WTC11 (cell line): Measurements from ENCODE around the gene ALS2CL. TPM values are rescaled to one million over a fixed set of nuclear protein-coding genes. Genes with fewer than 3 reads are reported as not detected.

ENCODE experiments used
- ARID4B ChIP-seq: sonication (generic); formaldehyde crosslinking; IDR thresholded peaks from 2 replicates; pipeline ENCODE4 v1.8.0; 2023; ENCODE audit warnings: missing genetic modification reagents, mild to moderate bottlenecking, borderline replicate concordance
- ATF1 ChIP-seq: sonication (generic); formaldehyde crosslinking; IDR thresholded peaks from 2 replicates; pipeline ENCODE4 v1.8.1; 2023; ENCODE audit warnings: mild to moderate bottlenecking, moderate library complexity, missing genetic modification reagents
- CTCF ChIP-seq: fragments of 200-600 bp; IDR thresholded peaks from 2 replicates; pipeline ENCODE4 v1.8.0; 2022; ENCODE audit warnings: antibody characterized with exemption
- E2F4 ChIP-seq: sonication (generic); formaldehyde crosslinking; IDR thresholded peaks from 2 replicates; pipeline ENCODE4 v1.8.1; 2022; ENCODE audit warnings: low read depth, mild to moderate bottlenecking, moderate library complexity, missing genetic modification reagents, borderline replicate concordance
- ETV6 ChIP-seq: sonication (generic); formaldehyde crosslinking; IDR thresholded peaks from 2 replicates; pipeline ENCODE4 v1.8.1; 2022; ENCODE audit warnings: mild to moderate bottlenecking, missing genetic modification reagents
- GABPB1 ChIP-seq: sonication (generic); formaldehyde crosslinking; IDR thresholded peaks from 2 replicates; pipeline ENCODE4 v1.8.1; 2023; ENCODE audit warnings: mild to moderate bottlenecking, missing genetic modification reagents
- KAT7 ChIP-seq: sonication (generic); formaldehyde crosslinking; IDR thresholded peaks from 2 replicates; pipeline ENCODE4 v1.8.1; 2023; ENCODE audit warnings: missing genetic modification reagents, mild to moderate bottlenecking, borderline replicate concordance
- NFATC4 ChIP-seq: fragments of 250-450 bp; sonication (Bioruptor Pico); IDR thresholded peaks from 2 replicates; pipeline ENCODE4 v1.9.0; 2021; ENCODE audit warnings: mild to moderate bottlenecking
- NR3C1 ChIP-seq: sonication (generic); formaldehyde crosslinking; conservative IDR thresholded peaks from 2 replicates; pipeline ENCODE4 v1.8.1; 2023; ENCODE audit warnings: low read depth, mild to moderate bottlenecking, missing genetic modification reagents
- SMAD4 ChIP-seq: sonication (generic); formaldehyde crosslinking; IDR thresholded peaks from 2 replicates; pipeline ENCODE4 v1.8.0; 2022; ENCODE audit warnings: mild to moderate bottlenecking, missing genetic modification reagents
- TEAD1 ChIP-seq: sonication (generic); formaldehyde crosslinking; IDR thresholded peaks from 2 replicates; pipeline ENCODE4 v1.8.0; 2022; ENCODE audit warnings: mild to moderate bottlenecking, missing genetic modification reagents
- TEAD4 ChIP-seq: sonication (generic); formaldehyde crosslinking; IDR thresholded peaks from 2 replicates; pipeline ENCODE4 v1.8.0; 2022; ENCODE audit warnings: mild to moderate bottlenecking, missing genetic modification reagents
- USF1 ChIP-seq: sonication (generic); formaldehyde crosslinking; IDR thresholded peaks from 2 replicates; pipeline ENCODE4 v1.8.0; 2022; ENCODE audit warnings: mild to moderate bottlenecking, missing genetic modification reagents
- ZNF423 ChIP-seq: fragments of 250-450 bp; sonication (Bioruptor Pico); IDR thresholded peaks from 2 replicates; pipeline ENCODE4 v2.1.2; 2022; ENCODE audit warnings: mild to moderate bottlenecking, moderate library complexity
- ZNF532 ChIP-seq: fragments of 250-450 bp; sonication (Bioruptor Pico); IDR thresholded peaks from 2 replicates; pipeline ENCODE4 v1.9.0; 2021; ENCODE audit warnings: mild to moderate bottlenecking, borderline replicate concordance
- ZNF671 ChIP-seq: fragments of 250-450 bp; sonication (Bioruptor Pico); IDR thresholded peaks from 2 replicates; pipeline ENCODE4 v1.8.0; 2021; ENCODE audit warnings: mild to moderate bottlenecking
- total RNA-seq: library from RNA; stranded (reverse); gene quantifications from 3 replicates; pipeline ENCODE4 v1.2.3, GENCODE V29; 2021

ALS2CL gene
- total RNA-seq, 1 experiment from 2014 or later = 12.6 TPM

- TF ChIP-seq CTCF = no peak
- TF ChIP-seq ZNF423 (CRISPR knock-in tag) = no peak
- TF ChIP-seq TEAD1 (CRISPR knock-in tag) = no peak
- TF ChIP-seq ATF1 (CRISPR knock-in tag) = no peak
- no peak for TF ChIP-seq E2F4 (CRISPR knock-in tag)
- TF ChIP-seq GABPB1 (CRISPR knock-in tag) = no peak
- no peak for TF ChIP-seq SMAD4 (CRISPR knock-in tag)
- no peak for TF ChIP-seq NFATC4 (CRISPR knock-in tag)
- TF ChIP-seq ZNF671 = no peak
- TF ChIP-seq NR3C1 (CRISPR knock-in tag) = no peak
- no peak for TF ChIP-seq ZNF532 (CRISPR knock-in tag)
- no peak for TF ChIP-seq TEAD4 (CRISPR knock-in tag)
- no peak for TF ChIP-seq ARID4B (CRISPR knock-in tag)
- TF ChIP-seq KAT7 (CRISPR knock-in tag) = no peak
- no peak for TF ChIP-seq ETV6 (CRISPR knock-in tag)
- no peak for TF ChIP-seq USF1 (CRISPR knock-in tag)
Measured at GRCh38 chr3:46667657-46668056, 25.8 kb downstream of the ALS2CL start (continued).
